Activated CD8-positive, alpha-beta T cell treated with anti-CD3 and anti-CD28 coated beads for 36 hours (primary cell): Measurements from ENCODE around the gene PLOD3. TPM values are rescaled to one million over a fixed set of nuclear protein-coding genes. Genes with fewer than 3 reads are reported as not detected.

ENCODE experiments used
- ATAC-seq: fragments of 200-7000 bp; cut with Tn5 transposase; one replicate; pipeline ENCODE4 v1.10.0; 2021; ENCODE audit warnings: mild to moderate bottlenecking, moderate library complexity
- CTCF ChIA-PET: fragments of 350-600 bp; sonication (Branson Sonifier 250); formaldehyde crosslinking; loops from one replicate; lab custom pipeline; 2021; ENCODE audit warnings: antibody characterized with exemption; lab: Charles Lee
- POLR2A ChIA-PET: fragments of 350-600 bp; sonication (Branson Sonifier 250); formaldehyde crosslinking; loops from one replicate; lab custom pipeline; 2021; ENCODE audit warnings: antibody characterized with exemption; lab: Charles Lee
- DNase-seq: peaks from one replicate; pipeline ENCODE4 v3.0.0-alpha.2; 2020
- H3K27ac Mint-ChIP-seq: one replicate; pipeline ENCODE4 v1.8.0; 2021; ENCODE audit warnings: mild to moderate bottlenecking, mixed read lengths
- H3K27me3 Mint-ChIP-seq: one replicate; pipeline ENCODE4 v1.8.0; 2021; ENCODE audit warnings: mixed read lengths
- H3K36me3 Mint-ChIP-seq: one replicate; pipeline ENCODE4 v1.8.0; 2021; ENCODE audit warnings: low read depth, mixed read lengths
- H3K4me1 Mint-ChIP-seq: one replicate; pipeline ENCODE4 v1.8.0; 2021; ENCODE audit warnings: low read depth, mixed read lengths
- H3K4me3 Mint-ChIP-seq: one replicate; pipeline ENCODE4 v1.8.0; 2021; ENCODE audit warnings: mild to moderate bottlenecking, moderate library complexity, mixed read lengths
- H3K9me3 Mint-ChIP-seq: one replicate; pipeline ENCODE4 v1.8.0; 2021; ENCODE audit warnings: mixed read lengths
- CTCF ChIP-seq: fragments of 200-600 bp; IDR thresholded peaks from one replicate; pipeline ENCODE4 v1.8.0; 2022; ENCODE audit warnings: antibody characterized with exemption, mild to moderate bottlenecking
- intact Hi-C: fragments of 100-400 bp; cut with micrococcal nuclease; formaldehyde crosslinking; loops from one replicate; pipeline ENCODE4 v1.10.0; 2022
- microRNA-seq: library from miRNA; unstranded; fragments of <30 nt; microRNA quantifications from one replicate; pipeline ENCODE4 v1.2.0, GENCODE V29; 2022; ENCODE audit warnings: borderline microRNAs expressed, borderline replicate concordance
- total RNA-seq, 2 experiments: library from RNA; stranded (reverse); gene quantifications; one replicate each; pipeline ENCODE4 v1.2.3, GENCODE V29; 2021

PLOD3 gene
- total RNA-seq, 2 experiments from 2014 or later, result 20.4 to 24.4 TPM

GRCh38 chr7:101160910-101161309 is 56.5 kb downstream of the PLOD3 start:
- intact Hi-C loops, result no loop called here
- ChIA-PET POLR2A (no interaction called here), CTCF (interaction anchor here (0.8 to 1.7 kb wide), 2 partner anchors 11 to 17 kb away, joined by 3 to 5 read pairs; no protein-coding TSS in a partner anchor)
- no peak overlapping the region for H3K4me3 Mint-ChIP-seq
- H3K27me3 Mint-ChIP-seq, result peaks cover 17% of the 10 kb centered on the region
- H3K9me3 Mint-ChIP-seq, result no peaks in the 10 kb centered on the region
- H3K36me3 Mint-ChIP-seq, result peaks cover 22% of the 10 kb centered on the region
- no peak overlapping the region for H3K27ac Mint-ChIP-seq
- H3K4me1 Mint-ChIP-seq, result peaks cover 18% of the 10 kb centered on the region
- DNase-seq (no peak), ATAC-seq (no peak)
- TF ChIP-seq CTCF, result no peak

- Mint-ChIP-seq H3K27ac (no peak overlapping the region), H3K9me3 (no peaks in the 10 kb centered on the region), H3K4me3 (no peak overlapping the region), H3K4me1 (peaks cover 16% of the 10 kb centered on the region), H3K27me3 (peaks cover 9% of the 10 kb centered on the region), H3K36me3 (peaks cover 22% of the 10 kb centered on the region)
- no peak for DNase-seq
- ChIA-PET CTCF (interaction anchor here (1.7 to 2.1 kb wide), 2 partner anchors 16 kb away, joined by 5 to 7 read pairs; no protein-coding TSS in a partner anchor), POLR2A (no interaction called here)
- intact Hi-C loops, result no loop called here
- no peak for TF ChIP-seq CTCF
- ATAC-seq, result no peak
Observed at GRCh38 chr7:101159696-101160674, 57.4 kb downstream of the PLOD3 start.

- H3K4me3 Mint-ChIP-seq, result no peak overlapping the region
Observed at GRCh38 chr7:101156866-101157589, 60.4 kb downstream of the PLOD3 start.

GRCh38 chr7:101156277-101156676 is 61.1 kb downstream of the PLOD3 start:
- Mint-ChIP-seq H3K27me3 (peaks cover 1% of the 10 kb centered on the region), H3K4me1 (peaks cover 10% of the 10 kb centered on the region), H3K36me3 (peaks cover 19% of the 10 kb centered on the region), H3K4me3 (no peak overlapping the region), H3K27ac (no peak overlapping the region), H3K9me3 (peaks cover 3% of the 10 kb centered on the region)
- DNase-seq (no peak), ATAC-seq (no peak)
- no peak for TF ChIP-seq CTCF
- intact Hi-C loops, result no loop called here
- POLR2A ChIA-PET, result interaction anchor here (0.9 to 1.4 kb wide), 2 partner anchors 10 to 15 kb away, joined by 3 to 4 read pairs; partner anchors contain the start of gene VGF
- CTCF ChIA-PET, result interaction anchor here (1.4 to 4.1 kb wide), 5 partner anchors 12 to 61 kb away, joined by 4 to 23 read pairs (median 18); partner anchors contain the start of genes PLOD3, SERPINE1 and ZNHIT1

More at GRCh38 chr7:101156866-101157589, 60.4 kb downstream of the PLOD3 start:
- no peak for ATAC-seq
- DNase-seq, result no peak
- POLR2A ChIA-PET, result interaction anchor here (0.9 to 1.4 kb wide), 2 partner anchors 9 to 14 kb away, joined by 3 to 4 read pairs; partner anchors contain the start of gene VGF
- H3K4me1 Mint-ChIP-seq, result peaks cover 10% of the 10 kb centered on the region
- peaks cover 22% of the 10 kb centered on the region for H3K36me3 Mint-ChIP-seq
- peaks cover 3% of the 10 kb centered on the region for H3K9me3 Mint-ChIP-seq
- no peak for TF ChIP-seq CTCF
- intact Hi-C loops, result no loop called here
- CTCF ChIA-PET, result interaction anchor here (0.8 to 4.1 kb wide), 8 partner anchors 11 to 144 kb away, joined by 3 to 23 read pairs (median 5); partner anchors contain the start of gene SERPINE1
- peaks cover 3% of the 10 kb centered on the region for H3K27me3 Mint-ChIP-seq
- no peak overlapping the region for H3K27ac Mint-ChIP-seq

Small RNA genes lying within 50 kb of the gene (microRNA-seq; reads per million reads assigned to microRNA genes)
- gene MIR4653, result not detected

Other genes starting within 250 kb of the PLOD3 start
- gene MUC12, start 248.0 kb downstream of the PLOD3 start, total RNA-seq, result under 1 TPM in 1 of 2 experiments, not detected in 1; 0.54 TPM
- not detected for gene MUC17, start 197.5 kb downstream of the PLOD3 start, total RNA-seq
- gene TRIM56, start 132.1 kb downstream of the PLOD3 start, total RNA-seq, result 10 to 100 TPM; 40.1 to 42.3 TPM
- gene SERPINE1, start 90.5 kb downstream of the PLOD3 start, total RNA-seq, result 1 to 10 TPM; 1.2 to 1.3 TPM
- 10 to 100 TPM; 35.6 to 39.5 TPM for gene AP1S1, start 63.1 kb downstream of the PLOD3 start, total RNA-seq
- not detected for gene VGF, start 52.0 kb downstream of the PLOD3 start, total RNA-seq
- not detected for gene NAT16, start 37.3 kb downstream of the PLOD3 start, total RNA-seq
- gene MOGAT3, start 16.5 kb downstream of the PLOD3 start, total RNA-seq, result not detected
- gene ZNHIT1, start 584 bp upstream of the PLOD3 start, total RNA-seq, result 10 to 100 TPM; 36.8 to 37.9 TPM
- gene CLDN15, start 20.2 kb upstream of the PLOD3 start, total RNA-seq, result 10 to 100 TPM; 14.2 to 15.8 TPM
- 10 to 100 TPM; 86.5 to 96.8 TPM for gene FIS1, start 27.5 kb upstream of the PLOD3 start, total RNA-seq
- 1 to 10 TPM; 3.8 to 5.1 TPM for gene IFT22, start 104.2 kb upstream of the PLOD3 start, total RNA-seq
- not detected for gene COL26A1, start 145.3 kb upstream of the PLOD3 start, total RNA-seq